Liver (tissue), 9 donors: ENCODE measurements around the gene MEIS2. TPM values are rescaled to one million over a fixed set of nuclear protein-coding genes. Genes with fewer than 3 reads are reported as not detected.

ENCODE experiments used
- DNase-seq: peaks from one replicate; pipeline ENCODE4 v3.0.0-alpha.2; 2017; ENCODE audit warnings: low spot score
- H3K27ac ChIP-seq, 2 donors: one replicate each; pipeline ENCODE4 v1.7.0; 2013; ENCODE audit warnings: inconsistent platforms in 2 of 2, low read length in 2 of 2, control low read depth in 1 of 2, low read depth in 1 of 2, mild to moderate bottlenecking in 1 of 2
- H3K27me3 ChIP-seq, 4 donors: one replicate each; pipeline versions ENCODE4 v1.6.1 to v1.7.0; 2013; ENCODE audit warnings: low read length in 3 of 4, inconsistent platforms in 1 of 4, mild to moderate bottlenecking in 1 of 4, moderate library complexity in 1 of 4; ENCODE audit not compliant: control insufficient read depth in 4 of 4, insufficient read depth in 4 of 4
- H3K36me3 ChIP-seq, 4 donors: one replicate each; pipeline versions ENCODE4 v1.6.1 to v1.7.0; 2013; ENCODE audit warnings: low read length in 3 of 4, mild to moderate bottlenecking in 3 of 4, low read depth in 1 of 4, moderate library complexity in 1 of 4; ENCODE audit not compliant: control insufficient read depth in 4 of 4, insufficient read depth in 3 of 4
- H3K4me1 ChIP-seq, 4 donors: one replicate each; pipeline versions ENCODE4 v1.6.1 to v1.7.0; 2013; ENCODE audit warnings: low read length in 3 of 4, mild to moderate bottlenecking in 3 of 4, moderate library complexity in 1 of 4; ENCODE audit not compliant: control insufficient read depth in 4 of 4, insufficient read depth in 4 of 4
- H3K4me3 ChIP-seq, 3 donors: one replicate each; pipeline versions ENCODE4 v1.6.1 to v1.7.0; 2013; ENCODE audit warnings: low read length in 3 of 3, control low read depth in 1 of 3, low read depth in 1 of 3, mild to moderate bottlenecking in 1 of 3
- H3K9ac ChIP-seq, 2 donors: one replicate each; pipeline ENCODE4 v1.7.0; 2013; ENCODE audit warnings: low read length in 2 of 2, mild to moderate bottlenecking in 2 of 2, moderate library complexity in 2 of 2, control low read depth in 1 of 2, low read depth in 1 of 2
- H3K9me3 ChIP-seq, 4 donors: one replicate each; pipeline versions ENCODE4 v1.6.1 to v1.7.0; 2013; ENCODE audit warnings: low read length in 3 of 4; ENCODE audit not compliant: control insufficient read depth in 4 of 4
- ATF3 ChIP-seq: IDR thresholded peaks from 2 replicates; pipeline ENCODE4 v1.6.1; 2016; ENCODE audit warnings: antibody characterized with exemption
- CTCF ChIP-seq: fragments of 150-350 bp; IDR thresholded peaks from 2 replicates; pipeline ENCODE4 v1.5.1; 2017; ENCODE audit warnings: improper control_type of control experiment, low read depth, low read length; ENCODE audit not compliant: missing input control
- EGR1 ChIP-seq, 2 donors: IDR thresholded peaks; 2 replicates each; pipeline ENCODE4 v1.6.1; 2016 to 2018; ENCODE audit warnings: antibody characterized with exemption in 2 of 2, low read depth in 2 of 2
- FOXA1 ChIP-seq: IDR thresholded peaks from 2 replicates; pipeline ENCODE4 v1.6.1; 2016; ENCODE audit warnings: antibody characterized with exemption
- FOXA2 ChIP-seq: IDR thresholded peaks from 2 replicates; pipeline ENCODE4 v1.6.1; 2016; ENCODE audit warnings: antibody characterized with exemption
- GABPA ChIP-seq, 2 donors: IDR thresholded peaks in 1 of 2; conservative IDR thresholded peaks in 1 of 2; 2 replicates each; pipeline ENCODE4 v1.6.1; 2016; ENCODE audit warnings: antibody characterized with exemption in 2 of 2, mild to moderate bottlenecking in 1 of 2, moderate library complexity in 1 of 2
- HNF4A ChIP-seq, 2 donors: conservative IDR thresholded peaks; 2 replicates each; pipeline ENCODE4 v1.6.1; 2016; ENCODE audit warnings: antibody characterized with exemption in 2 of 2, mild to moderate bottlenecking in 2 of 2
- HNF4G ChIP-seq: IDR thresholded peaks from 2 replicates; pipeline ENCODE4 v1.6.1; 2016; ENCODE audit warnings: antibody characterized with exemption
- JUND ChIP-seq, 2 donors: IDR thresholded peaks; 2 replicates each; pipeline ENCODE4 v1.6.1; 2016; ENCODE audit warnings: antibody characterized with exemption in 2 of 2
- MAX ChIP-seq: IDR thresholded peaks from 2 replicates; pipeline ENCODE4 v1.6.1; 2016; ENCODE audit warnings: antibody characterized with exemption
- NR2F2 ChIP-seq: IDR thresholded peaks from 2 replicates; pipeline ENCODE4 v1.6.1; 2016; ENCODE audit warnings: antibody characterized with exemption
- RAD21 ChIP-seq, 2 donors: IDR thresholded peaks; 2 replicates each; pipeline ENCODE4 v1.6.1; 2016; ENCODE audit warnings: antibody characterized with exemption in 2 of 2, mild to moderate bottlenecking in 2 of 2
- REST ChIP-seq: IDR thresholded peaks from 2 replicates; pipeline ENCODE4 v1.6.1; 2016; ENCODE audit warnings: antibody characterized with exemption, mild to moderate bottlenecking
- RXRA ChIP-seq, 2 donors: IDR thresholded peaks; 2 replicates each; pipeline ENCODE4 v1.6.1; 2017 to 2018; ENCODE audit warnings: antibody characterized with exemption in 2 of 2, mild to moderate bottlenecking in 1 of 2
- SP1 ChIP-seq: IDR thresholded peaks from 2 replicates; pipeline ENCODE4 v1.6.1; 2018; ENCODE audit warnings: antibody characterized with exemption, mild to moderate bottlenecking
- TAF1 ChIP-seq: conservative IDR thresholded peaks from 2 replicates; pipeline ENCODE4 v1.6.1; 2016; ENCODE audit warnings: antibody characterized with exemption, mild to moderate bottlenecking
- YY1 ChIP-seq: IDR thresholded peaks from 2 replicates; pipeline ENCODE4 v1.6.1; 2016; ENCODE audit warnings: antibody characterized with exemption, mild to moderate bottlenecking
- ZBTB33 ChIP-seq: IDR thresholded peaks from 2 replicates; pipeline ENCODE4 v1.6.1; 2016; ENCODE audit warnings: antibody characterized with exemption
- WGBS: extraction: QIAGEN DNeasy Blood & Tissue Kit; methylation state at CpG from one replicate; pipeline ENCODE4 v1.1.7; 2013; 5-methylcytosine and 5-hydroxymethylcytosine counted together
- polyA plus RNA-seq, 2 donors: library from polyadenylated mRNA; stranded (reverse) in 1 of 2; unstranded in 1 of 2; fragments of 200-250 nt in 1 of 2; fragments of >200 nt in 1 of 2; fragmentation: Nextera tagmentation in 1 of 2; extraction: Ambion mirVana in 1 of 2; gene quantifications; one replicate each; pipeline versions ENCODE4 v1.2.1 to v1.2.3, GENCODE V29; 2013 to 2015
- total RNA-seq, 2 donors: library from RNA; depleted of rRNA; stranded (reverse); fragments of >200 nt; gene quantifications; one replicate each; pipeline ENCODE4 v1.2.3, GENCODE V29; 2014
- donor health status: healthy.
- donor health status: healthy.
- donor health status: healthy.
- donor health status: healthy.
- donor health status: healthy.

The MEIS2 gene
- total and polyA plus RNA-seq, 4 donors, result 3.9 to 12.6 (median 7.6) TPM

DNA sequence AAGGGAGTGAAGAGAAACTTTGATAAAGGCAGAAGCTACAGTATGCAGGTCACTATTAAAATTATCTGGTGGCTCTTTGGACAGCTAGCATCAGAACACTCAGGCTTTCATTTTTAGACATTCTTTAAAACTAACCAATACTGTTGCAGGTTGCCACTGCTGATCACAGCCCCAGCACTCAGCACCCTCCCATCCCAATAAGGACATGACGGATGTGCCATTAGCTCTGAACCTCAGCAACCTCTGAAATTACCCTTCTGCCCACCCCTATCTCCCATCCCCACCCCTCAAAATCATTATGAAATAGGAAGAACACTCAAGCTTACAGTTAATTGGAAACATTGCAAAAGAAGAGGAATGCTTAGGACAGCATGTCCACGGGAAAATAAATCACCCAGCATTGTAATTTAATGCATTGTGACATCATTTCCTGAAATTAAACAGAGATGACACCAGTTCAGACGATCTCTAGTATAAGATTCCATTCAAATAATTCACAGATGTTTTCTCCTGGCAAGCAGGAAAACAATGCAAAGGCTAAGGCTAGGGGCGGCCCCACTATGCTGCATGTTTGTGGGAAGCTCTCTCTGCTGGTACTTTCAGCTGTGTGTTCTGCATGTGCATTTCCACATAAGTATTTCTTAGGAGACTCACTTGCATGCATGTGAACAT is 71.6 kb downstream of the MEIS2 start:
- Histone ChIP-seq H3K4me1 (no peaks in the 10 kb centered on the region), H3K27ac (no peak overlapping the region), H3K9ac (no peak overlapping the region), H3K36me3 (no peaks in the 10 kb centered on the region), H3K4me3 (no peak overlapping the region), H3K27me3 (no peaks in the 10 kb centered on the region), H3K9me3 (no peaks in the 10 kb centered on the region)
- no peak for TF ChIP-seq GABPA (IDR thresholded peaks at IDR 0.05 in 1 of 2, conservative IDR thresholded peaks at IDR 0.05 in 1 of 2)
- no peak for TF ChIP-seq TAF1
- no peak for TF ChIP-seq ATF3
- TF ChIP-seq FOXA1, result no peak
- TF ChIP-seq JUND (IDR thresholded peaks at IDR 0.05), result no peak
- no peak for TF ChIP-seq RXRA (IDR thresholded peaks at IDR 0.05)
- TF ChIP-seq EGR1 (IDR thresholded peaks at IDR 0.05; ENCODE audit: low read depth in 2 of 2), result no peak
- TF ChIP-seq SP1, result no peak
- no peak for TF ChIP-seq NR2F2
- no peak for TF ChIP-seq REST
- TF ChIP-seq CTCF, result no peak
- no peak for TF ChIP-seq YY1
- no peak for TF ChIP-seq FOXA2
- no peak for TF ChIP-seq HNF4A (conservative IDR thresholded peaks at IDR 0.05)
- no peak for TF ChIP-seq HNF4G
- no peak for TF ChIP-seq ZBTB33
- TF ChIP-seq MAX, result no peak
- TF ChIP-seq RAD21 (IDR thresholded peaks at IDR 0.05), result no peak
- DNase-seq, result no peak
- WGBS, result 78% methylated on average over 4 of the region's 4 CpGs
